Activated CD4-positive, alpha-beta T cell treated with anti-CD3 and anti-CD28 coated beads, Interleukin-2, amount 50 U/mL, for 1 hour (primary cell): ENCODE measurements around the gene ANO9.
"Not testable (repeated sequence)": the region's sequence is repeated elsewhere in the genome, so short reads cannot be mapped to it uniquely, and the experiment has no call there.

Experiments used
- DNase-seq: peaks from one replicate; pipeline ENCODE4 v3.0.0-alpha.2; 2020

The ANO9 gene

GRCh38 chr11:399731-400211 is 42.0 kb downstream of the ANO9 start:
- DNase-seq = no peak

GRCh38 chr11:398826-399225 is 43.0 kb downstream of the ANO9 start:
- no peak for DNase-seq

- peak; percentile 45 for DNase-seq
Measured at GRCh38 chr11:396948-397548, 44.8 kb downstream of the ANO9 start.

GRCh38 chr11:396511-396947 is 45.3 kb downstream of the ANO9 start:
- DNase-seq = peak; percentile 26

GRCh38 chr11:395866-396265 is 45.9 kb downstream of the ANO9 start:
- DNase-seq = no peak

GRCh38 chr11:394858-395655 is 46.8 kb downstream of the ANO9 start:
- DNase-seq = no peak

- DNase-seq = no peak
Measured at GRCh38 chr11:394034-394857, 47.6 kb downstream of the ANO9 start, which contains the start of gene PKP3. TSS of gene PKP3 (plus strand) at chr11:394209. CDS start at chr11:394293, 84 bp downstream.

GRCh38 chr11:393219-394033 is 48.4 kb downstream of the ANO9 start:
- no peak for DNase-seq

- DNase-seq = no peak
Measured at GRCh38 chr11:392102-392777, 49.6 kb downstream of the ANO9 start.

GRCh38 chr11:391117-392017 is 50.4 kb downstream of the ANO9 start:
- no peak for DNase-seq

- DNase-seq = no peak
Measured at GRCh38 chr11:390175-390574, 51.6 kb downstream of the ANO9 start.

- not testable (repeated sequence) for DNase-seq
Measured at GRCh38 chr11:389369-389768, 52.4 kb downstream of the ANO9 start.

GRCh38 chr11:387193-387793 is 54.5 kb downstream of the ANO9 start:
- no peak for DNase-seq

GRCh38 chr11:386483-386882 is 55.3 kb downstream of the ANO9 start:
- no peak for DNase-seq

GRCh38 chr11:385594-386351 is 56.0 kb downstream of the ANO9 start:
- no peak for DNase-seq

GRCh38 chr11:384511-384910 is 57.3 kb downstream of the ANO9 start:
- no peak for DNase-seq

GRCh38 chr11:383431-383830 is 58.4 kb downstream of the ANO9 start:
- no peak for DNase-seq

- no peak for DNase-seq
Measured at GRCh38 chr11:382081-382629, 59.7 kb downstream of the ANO9 start.

- DNase-seq = no peak
Measured at GRCh38 chr11:381501-382072, 60.2 kb downstream of the ANO9 start.
